ACC112 (cell line): Measurements from ENCODE around the gene MAPK12.

ENCODE experiments used
- H2AFZ ChIP-seq: fragments of 200-600 bp; sonication (generic); one replicate; pipeline ENCODE4 v1.6.0; 2017; ENCODE audit warnings: antibody characterized with exemption, low read length; ENCODE audit not compliant: unreplicated experiment
- H3K27ac ChIP-seq: fragments of 200-600 bp; sonication (generic); 2 replicates; pipeline ENCODE4 v1.5.1; 2014; ENCODE audit warnings: low read depth, mild to moderate bottlenecking, antibody characterized with exemption, low read length, moderate library complexity
- H3K27me3 ChIP-seq: fragments of 200-600 bp; sonication (generic); 2 replicates; pipeline ENCODE4 v1.6.1; 2014; ENCODE audit warnings: mild to moderate bottlenecking, antibody characterized with exemption, low read length, moderate library complexity, mixed read lengths; ENCODE audit not compliant: insufficient read depth
- H3K36me3 ChIP-seq: fragments of 200-600 bp; sonication (generic); 2 replicates; pipeline ENCODE4 v1.6.1; 2016; ENCODE audit warnings: mild to moderate bottlenecking, antibody characterized with exemption, low read length, moderate library complexity, mixed read lengths; ENCODE audit not compliant: insufficient read depth
- H3K4me1 ChIP-seq: fragments of 200-600 bp; sonication (generic); one replicate; pipeline ENCODE4 v1.6.1; 2016; ENCODE audit warnings: low read length, mixed read lengths; ENCODE audit not compliant: insufficient read depth, unreplicated experiment, control insufficient read depth
- H3K4me3 ChIP-seq: fragments of 200-600 bp; sonication (generic); 2 replicates; pipeline ENCODE4 v1.5.1; 2014; ENCODE audit warnings: mild to moderate bottlenecking, low read depth, low read length
- H3K79me2 ChIP-seq: fragments of 200-600 bp; sonication (generic); one replicate; pipeline ENCODE4 v1.6.0; 2016; ENCODE audit warnings: low read length; ENCODE audit not compliant: control insufficient read depth, unreplicated experiment, insufficient read depth

Gene MAPK12

DNA sequence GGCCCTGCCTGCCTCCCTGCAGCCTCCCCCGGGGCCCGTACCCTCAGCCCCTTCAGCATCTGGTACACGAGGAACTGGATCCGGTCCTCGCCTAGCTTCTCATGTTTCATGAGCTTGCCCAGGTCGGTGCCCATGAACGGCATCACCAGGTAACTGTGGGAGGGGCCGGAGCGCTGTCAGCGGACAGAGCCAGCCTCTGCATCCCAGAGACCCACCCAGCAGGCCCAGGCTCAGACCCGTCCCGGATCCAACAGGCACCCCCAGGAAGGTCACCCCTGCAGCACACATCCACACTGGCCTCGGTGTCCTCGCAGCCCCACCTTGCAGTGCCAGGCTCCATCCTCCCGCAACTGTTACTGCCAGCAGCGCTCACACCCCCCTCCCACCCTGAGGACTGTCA is 4.4 kb downstream of the MAPK12 start:
- Histone ChIP-seq H3K4me1 (peaks cover 1% of the 10 kb centered on the region), H2AFZ (no peak overlapping the region), H3K27ac (no peak overlapping the region), H3K79me2 (peaks cover 10% of the 10 kb centered on the region), H3K27me3 (no peaks in the 10 kb centered on the region), H3K4me3 (no peak overlapping the region), H3K36me3 (no peaks in the 10 kb centered on the region)

DNA sequence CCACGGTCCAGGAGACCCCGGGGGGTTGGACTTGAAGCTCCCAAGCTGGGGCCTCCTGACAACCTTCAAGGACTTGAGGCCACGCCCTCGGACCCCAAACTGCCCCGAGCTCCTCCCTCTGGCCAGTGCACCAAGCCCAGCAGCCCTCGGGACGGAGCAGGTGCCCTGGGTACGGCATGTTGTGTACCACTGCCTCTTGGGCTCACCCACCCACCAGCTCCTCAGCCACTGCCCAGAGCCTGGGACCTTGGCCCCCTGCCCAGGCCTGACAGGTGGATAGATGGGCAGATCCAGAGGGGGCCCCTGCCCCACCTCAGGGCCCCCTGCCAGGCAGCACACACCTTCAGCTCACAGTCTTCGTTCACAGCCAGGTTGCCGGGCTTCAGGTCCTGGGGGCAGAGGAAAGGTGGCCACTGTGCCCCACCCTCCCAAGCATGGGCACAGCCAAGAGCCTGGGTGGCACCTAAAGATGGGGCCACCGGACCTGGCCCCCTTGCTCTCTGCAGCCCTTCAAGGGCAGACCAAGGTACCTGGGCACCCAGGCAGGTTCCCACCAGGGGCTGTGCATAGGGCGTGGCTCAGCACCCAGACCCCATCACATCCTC is 5.1 kb downstream of the MAPK12 start:
- Histone ChIP-seq H3K27me3 (no peaks in the 10 kb centered on the region), H3K36me3 (no peaks in the 10 kb centered on the region), H3K27ac (no peak overlapping the region), H3K4me1 (no peaks in the 10 kb centered on the region), H3K4me3 (no peak overlapping the region), H2AFZ (no peak overlapping the region), H3K79me2 (peaks cover 10% of the 10 kb centered on the region)

DNA sequence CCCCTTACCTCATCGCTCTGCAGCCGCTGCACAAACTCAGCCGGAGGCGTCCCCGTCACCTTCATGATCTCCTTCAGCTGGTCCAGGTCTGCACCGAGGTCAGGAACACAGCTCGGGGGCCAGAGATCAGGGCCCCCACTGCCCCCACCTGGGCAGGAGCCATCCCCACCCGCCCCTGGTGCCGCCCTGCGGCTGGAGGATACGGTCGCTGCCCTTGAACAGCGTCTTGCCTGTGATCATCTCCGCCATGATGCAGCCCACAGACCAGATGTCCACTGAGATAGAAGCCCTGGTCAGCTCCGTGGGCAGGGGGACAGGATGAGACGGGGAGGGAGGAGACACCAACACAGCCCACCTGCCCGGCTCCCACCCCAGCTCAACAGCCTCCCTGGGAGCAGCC is 5.9 kb downstream of the MAPK12 start:
- Histone ChIP-seq H3K27ac (no peak overlapping the region), H3K4me1 (no peaks in the 10 kb centered on the region), H3K27me3 (no peaks in the 10 kb centered on the region), H3K4me3 (no peak overlapping the region), H3K79me2 (peaks cover 10% of the 10 kb centered on the region), H2AFZ (no peak overlapping the region), H3K36me3 (no peaks in the 10 kb centered on the region)

DNA sequence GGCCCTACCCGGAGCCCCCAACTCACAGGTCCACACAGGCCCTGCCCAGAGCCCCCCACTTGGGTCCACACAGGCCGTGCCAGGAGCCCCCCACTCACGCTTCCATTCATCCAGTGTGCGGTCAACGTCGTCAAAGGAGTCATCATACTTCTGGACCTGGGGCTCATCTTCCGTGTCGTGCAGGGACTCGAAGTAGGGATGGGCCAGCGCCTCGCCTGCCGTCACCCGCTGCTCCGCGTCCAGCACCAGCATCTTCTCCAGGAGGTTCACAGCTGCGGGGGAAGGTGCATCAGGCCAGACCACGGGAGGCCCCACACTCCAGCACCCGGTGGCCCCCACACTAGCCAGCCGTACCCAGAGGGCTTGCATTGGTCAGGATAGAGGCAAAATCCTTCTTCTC is 6.4 kb downstream of the MAPK12 start:
- H3K4me3 ChIP-seq = no peak overlapping the region
- peaks cover 9% of the 10 kb centered on the region for H3K79me2 ChIP-seq
- no peaks in the 10 kb centered on the region for H3K36me3 ChIP-seq
- no peaks in the 10 kb centered on the region for H3K27me3 ChIP-seq
- H3K27ac ChIP-seq = no peak overlapping the region
- no peak overlapping the region for H2AFZ ChIP-seq
- peaks cover 2% of the 10 kb centered on the region for H3K4me1 ChIP-seq

DNA sequence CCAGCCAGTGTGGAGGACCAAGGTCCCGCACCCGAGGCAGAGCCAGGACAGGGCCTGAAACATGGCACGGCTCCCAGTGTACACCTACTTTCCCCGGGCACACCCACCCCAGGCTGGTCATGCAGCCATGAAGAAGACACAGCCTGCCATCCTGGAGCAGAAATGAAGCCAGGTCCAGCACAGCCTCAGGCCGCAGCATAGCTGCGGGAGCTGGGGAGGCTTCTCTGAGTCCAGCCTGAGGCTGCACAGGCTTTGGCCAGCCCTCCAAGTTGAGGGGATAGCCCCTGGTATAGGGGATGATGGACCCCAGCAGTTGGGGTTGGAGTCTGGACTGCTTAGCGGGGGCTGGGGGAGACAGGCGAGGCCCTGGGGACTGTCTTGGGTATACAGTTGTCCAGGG is 7.5 kb downstream of the MAPK12 start:
- peaks cover 5% of the 10 kb centered on the region for H3K4me1 ChIP-seq
- H3K79me2 ChIP-seq = peaks cover 7% of the 10 kb centered on the region
- H3K4me3 ChIP-seq = no peak overlapping the region
- H3K27ac ChIP-seq = no peak overlapping the region
- no peak overlapping the region for H2AFZ ChIP-seq
- no peaks in the 10 kb centered on the region for H3K27me3 ChIP-seq
- no peaks in the 10 kb centered on the region for H3K36me3 ChIP-seq

DNA sequence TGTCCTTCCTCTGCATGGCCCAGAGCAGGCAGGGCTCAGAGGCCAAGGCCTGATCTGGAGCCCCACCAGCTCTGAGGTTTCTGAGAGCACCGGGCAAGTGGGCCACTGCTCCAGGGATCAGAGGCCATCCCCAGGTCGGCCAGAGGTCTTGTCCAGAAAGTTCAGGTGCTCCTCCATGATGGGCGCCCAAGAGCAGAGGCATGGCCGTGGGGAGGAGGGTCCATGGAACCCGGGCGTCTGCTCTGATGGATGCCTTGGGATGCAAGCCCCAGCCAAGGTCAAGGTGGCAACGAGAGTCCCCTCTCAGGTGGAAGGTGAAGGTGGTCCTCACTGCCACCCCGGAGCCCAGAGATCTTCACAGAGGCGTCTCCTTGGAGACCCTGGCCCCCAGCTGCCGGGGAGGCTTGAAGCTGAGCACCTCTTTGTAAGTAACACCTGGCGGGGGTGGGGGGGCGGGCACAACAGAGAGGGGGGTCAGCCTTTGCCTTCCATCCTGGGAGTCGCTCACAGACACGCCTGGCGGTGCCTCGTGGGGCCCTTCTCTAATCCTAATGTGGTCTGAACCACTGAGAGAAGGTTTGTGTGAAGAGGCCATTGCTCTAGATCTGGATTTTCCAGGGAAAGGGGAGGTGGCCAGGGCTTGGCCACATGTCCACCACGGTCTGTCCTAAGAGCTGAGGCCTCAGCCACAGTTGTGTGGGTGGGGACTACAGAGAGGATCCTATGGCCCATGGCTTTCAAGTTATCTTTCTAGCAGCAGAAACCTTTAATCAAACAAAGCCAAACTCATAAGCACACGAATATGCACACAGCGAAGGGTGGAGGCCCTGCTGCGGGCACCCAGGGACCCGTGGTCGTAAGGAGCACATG is 8.2 kb downstream of the MAPK12 start:
- Histone ChIP-seq H3K4me3 (no peak overlapping the region), H3K27me3 (no peaks in the 10 kb centered on the region), H3K4me1 (peaks cover 5% of the 10 kb centered on the region), H3K27ac (no peak overlapping the region), H2AFZ (no peak overlapping the region), H3K36me3 (no peaks in the 10 kb centered on the region), H3K79me2 (peaks cover 4% of the 10 kb centered on the region)

DNA sequence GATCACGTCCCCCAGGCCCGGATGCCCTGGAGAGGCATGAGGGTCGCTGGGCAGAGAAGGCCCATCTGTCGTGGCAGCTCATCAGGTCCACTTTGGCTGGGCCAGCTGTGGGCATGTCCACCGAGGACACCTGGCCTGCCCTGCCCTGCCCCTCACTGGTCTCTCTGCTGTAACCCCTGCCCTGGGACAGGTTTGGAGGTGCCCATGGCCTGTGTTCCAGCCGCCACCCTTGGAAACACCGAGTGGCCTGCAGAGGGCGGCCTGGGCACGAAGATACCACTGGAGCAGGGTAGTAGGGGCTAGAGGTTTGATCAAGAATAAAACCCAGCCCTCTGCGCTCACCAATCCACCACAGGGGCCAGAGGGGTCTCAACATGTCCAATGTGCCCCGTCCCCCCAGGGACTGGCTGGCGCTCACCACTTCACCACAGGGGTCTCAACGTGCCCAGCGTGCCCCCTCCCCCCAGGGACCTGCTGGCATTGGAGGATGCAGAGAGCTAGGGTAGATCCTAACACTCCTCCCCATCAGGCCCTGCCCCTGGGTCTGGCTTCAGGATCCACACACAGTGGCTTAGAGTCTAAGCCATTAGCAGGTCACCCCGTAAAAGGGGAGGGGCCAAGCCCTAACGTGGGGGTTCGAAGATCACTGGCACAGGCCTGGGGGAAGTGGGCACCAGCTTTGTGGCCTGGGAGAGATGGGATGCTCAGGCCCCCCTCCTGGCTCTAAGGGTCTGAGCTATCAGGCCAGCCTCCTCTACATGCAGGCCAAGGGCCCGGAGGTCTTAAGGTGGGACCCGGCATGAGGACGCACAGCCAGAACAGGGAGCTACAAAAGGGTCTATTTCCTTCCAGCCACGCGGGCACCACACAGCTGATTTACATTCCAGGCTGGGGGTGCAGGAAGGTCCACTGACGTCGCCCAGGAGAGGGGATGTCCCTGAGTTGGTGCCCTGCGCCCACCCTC is 9.1 kb downstream of the MAPK12 start:
- no peak overlapping the region for H2AFZ ChIP-seq

DNA sequence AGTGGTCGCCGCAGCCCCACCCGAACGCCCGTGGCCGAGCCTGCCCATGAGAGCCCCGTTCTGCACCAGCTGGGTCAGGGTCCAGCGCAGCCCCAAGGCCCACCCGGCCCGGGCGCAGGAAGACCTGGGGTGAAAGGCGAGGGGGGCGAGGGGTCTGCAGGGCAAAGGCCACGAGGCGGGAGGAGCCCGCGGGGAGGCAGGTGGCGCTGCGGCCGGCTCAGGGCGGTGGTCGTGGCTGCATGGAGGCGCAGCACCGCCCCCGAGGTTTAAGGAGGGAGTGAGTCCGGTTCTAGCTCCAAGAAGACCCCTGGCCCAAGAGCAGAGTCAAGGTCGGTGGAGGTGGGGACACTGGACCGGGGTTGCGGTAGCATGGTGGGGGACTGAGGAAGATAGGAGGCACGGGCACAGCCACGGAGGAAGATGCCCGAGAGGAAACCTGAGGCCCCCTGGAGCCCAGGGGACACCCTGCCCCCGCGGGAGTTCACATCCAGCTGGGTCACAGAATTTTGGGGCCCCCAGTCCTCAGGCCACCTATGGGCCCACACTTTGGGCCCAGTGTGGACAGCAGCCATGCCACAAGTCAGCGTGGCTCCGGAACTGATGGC is 9.9 kb downstream of the MAPK12 start:
- H3K4me1 ChIP-seq = peaks cover 5% of the 10 kb centered on the region
- H3K79me2 ChIP-seq = peaks cover 4% of the 10 kb centered on the region
- H3K27ac ChIP-seq = no peak overlapping the region
- peak overlapping the region; percentile 87 for H3K4me3 ChIP-seq
- no peaks in the 10 kb centered on the region for H3K36me3 ChIP-seq
- H3K27me3 ChIP-seq = no peaks in the 10 kb centered on the region
- no peak overlapping the region for H2AFZ ChIP-seq

More for the DNA sequence above, 9.1 kb downstream of the MAPK12 start:
- Histone ChIP-seq H3K4me1 (peaks cover 5% of the 10 kb centered on the region), H3K27ac (no peak overlapping the region), H3K27me3 (no peaks in the 10 kb centered on the region), H3K36me3 (no peaks in the 10 kb centered on the region), H3K4me3 (no peak overlapping the region), H3K79me2 (peaks cover 4% of the 10 kb centered on the region)

DNA sequence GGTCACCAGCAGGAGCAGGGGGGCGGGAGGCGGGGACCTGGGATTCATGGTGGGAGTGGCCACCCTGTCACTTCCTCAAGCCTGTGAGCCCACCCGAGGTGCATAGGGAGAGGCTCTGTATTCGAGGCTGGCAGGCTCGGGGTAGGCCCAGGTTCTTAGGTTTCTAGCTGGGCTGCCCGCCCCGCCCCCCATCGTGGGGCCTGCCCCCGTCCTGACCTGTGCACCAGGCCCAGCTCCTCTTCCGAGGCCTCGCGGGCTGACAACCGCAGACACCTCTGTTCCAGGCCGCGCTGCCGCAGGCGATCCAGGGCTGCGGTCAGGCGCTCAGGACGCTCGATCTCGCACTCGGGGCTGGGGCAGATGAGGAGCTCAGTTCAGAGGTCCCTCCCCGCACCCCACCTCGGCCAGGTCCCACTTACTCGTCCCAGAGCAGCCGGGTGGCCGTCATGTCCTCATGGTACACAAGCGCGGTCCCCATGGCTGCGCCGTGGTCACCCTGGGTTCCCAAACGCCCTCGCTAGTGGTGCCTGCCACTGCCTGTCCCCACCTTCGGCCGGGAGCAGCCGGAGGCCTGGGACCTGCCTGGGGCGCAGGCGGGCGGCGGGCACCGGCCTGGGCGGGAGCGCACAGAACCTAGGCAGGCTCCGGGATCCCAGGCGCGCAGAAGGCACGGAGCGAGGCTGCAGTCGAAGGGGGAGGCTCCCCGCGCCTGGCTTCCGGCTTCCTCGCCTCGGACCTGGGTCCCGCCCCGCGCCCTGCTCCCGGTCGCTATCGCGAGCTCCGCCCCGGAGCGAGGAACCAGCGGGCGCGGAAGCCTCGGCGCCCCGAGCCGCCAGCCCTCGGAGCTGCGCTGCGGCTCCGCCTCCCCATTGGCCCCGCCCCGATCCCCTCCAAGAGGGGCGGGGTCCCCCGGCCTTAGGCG is 10.7 kb downstream of the MAPK12 start, which contains the start of gene HDAC10:
Gene HDAC10 (minus strand): TSS at position 711 of the 922 bp plus-strand sequence. CDS start 233 bp downstream, at position 478.
- no peaks in the 10 kb centered on the region for H3K27me3 ChIP-seq
- H3K79me2 ChIP-seq = peaks cover 4% of the 10 kb centered on the region
- peak within 1 kb of the TSS; percentile 87 for H3K4me3 ChIP-seq
- no peaks in the 10 kb centered on the region for H3K36me3 ChIP-seq
- H3K4me1 ChIP-seq = peaks cover 5% of the 10 kb centered on the region
- peak within 1 kb of the TSS; percentile 29; the same call in 1 of the 2 replicates for H3K27ac ChIP-seq
- no peak within 1 kb of the TSS for H2AFZ ChIP-seq
